Kidney (tissue), 14 donors: ENCODE data around the gene ZNF324B. TPM values are rescaled to one million over a fixed set of nuclear protein-coding genes. Genes with fewer than 3 reads are reported as not detected.

Experiments used
- DNase-seq, 5 donors: peaks; one replicate each; pipeline ENCODE4 v3.0.0-alpha.2; 2013 to 2020
- FAIRE-seq: peaks from 2 replicates; lab custom pipeline; 2012; peaks lifted over from hg19 to GRCh38; lab: Jason Lieb, UNC
- H3K27ac ChIP-seq, 2 donors: one replicate each; pipeline ENCODE4 v1.7.0; 2013; ENCODE audit warnings: low read depth in 2 of 2, low read length in 2 of 2, inconsistent platforms in 1 of 2
- H3K27me3 ChIP-seq: one replicate; pipeline ENCODE4 v1.7.1; 2013; ENCODE audit warnings: low read length, inconsistent platforms; ENCODE audit not compliant: control insufficient read depth, insufficient read depth
- H3K36me3 ChIP-seq, 3 donors: one replicate each; pipeline versions ENCODE4 v1.7.0 to v1.7.1; 2013; ENCODE audit warnings: low read length in 3 of 3, control low read depth in 1 of 3, inconsistent platforms in 1 of 3; ENCODE audit not compliant: insufficient read depth in 3 of 3, control insufficient read depth in 2 of 3
- H3K4me1 ChIP-seq, 3 donors: one replicate each; pipeline versions ENCODE4 v1.7.0 to v1.7.1; 2013; ENCODE audit warnings: low read length in 3 of 3, inconsistent platforms in 1 of 3, low read depth in 1 of 3; ENCODE audit not compliant: control insufficient read depth in 2 of 3, insufficient read depth in 2 of 3
- H3K4me3 ChIP-seq, 3 donors: one replicate each; pipeline versions ENCODE4 v1.7.0 to v1.8.1; 2013; ENCODE audit warnings: low read length in 3 of 3, control low read depth in 1 of 3, inconsistent platforms in 1 of 3
- H3K9ac ChIP-seq, 3 donors: one replicate each; pipeline versions ENCODE4 v1.7.0 to v1.7.1; 2013; ENCODE audit warnings: low read length in 3 of 3, control low read depth in 1 of 3, inconsistent platforms in 1 of 3
- H3K9me3 ChIP-seq, 3 donors: one replicate each; pipeline versions ENCODE4 v1.7.0 to v1.7.1; 2013; ENCODE audit warnings: low read length in 3 of 3, control low read depth in 1 of 3, inconsistent platforms in 1 of 3; ENCODE audit not compliant: control insufficient read depth in 2 of 3, insufficient read depth in 1 of 3
- CTCF ChIP-seq: IDR thresholded peaks from 3 replicates; pipeline ENCODE4 v1.5.1; 2012; ENCODE audit warnings: mild to moderate bottlenecking, moderate library complexity, borderline replicate concordance; ENCODE audit not compliant: insufficient read depth; ENCODE audit errors: extremely low read depth
- intact Hi-C: fragments of 100-400 bp; cut with DNase I; formaldehyde crosslinking; loops from one replicate; pipeline ENCODE4 v1.11.1; 2022
- polyA plus RNA-seq: library from polyadenylated mRNA; stranded (reverse); fragments of 350-450 nt; fragmentation: Illumina TruSeq; extraction: RNeasy Lipid Tissue Mini Kit (QIAGEN cat#74804); gene quantifications from one replicate; pipeline ENCODE4 v1.2.3, GENCODE V29; 2014; ENCODE audit warnings: low read depth, low replicate concordance; ENCODE audit not compliant: insufficient read depth
- total RNA-seq: library from RNA; stranded (reverse); fragmentation: NEBNext Ultra II Directional; extraction: Animal tissue kit (Norgen Biotek cat#: 25700); gene quantifications from one replicate; pipeline ENCODE4 v1.2.1, GENCODE V29; 2021
- donor health status: control.
- donor health status: control.
- donor health status: control.
- donor health status: control.
- donor health status: control.
- donor health status: DM: yes; HTN: yes; CAD: no.
- donor health status: Normal renal cell carcinoma (clear cell type).

The ZNF324B gene
- total and polyA plus RNA-seq, 2 donors from 2014 or later: 3.4 to 9.9 TPM

DNA sequence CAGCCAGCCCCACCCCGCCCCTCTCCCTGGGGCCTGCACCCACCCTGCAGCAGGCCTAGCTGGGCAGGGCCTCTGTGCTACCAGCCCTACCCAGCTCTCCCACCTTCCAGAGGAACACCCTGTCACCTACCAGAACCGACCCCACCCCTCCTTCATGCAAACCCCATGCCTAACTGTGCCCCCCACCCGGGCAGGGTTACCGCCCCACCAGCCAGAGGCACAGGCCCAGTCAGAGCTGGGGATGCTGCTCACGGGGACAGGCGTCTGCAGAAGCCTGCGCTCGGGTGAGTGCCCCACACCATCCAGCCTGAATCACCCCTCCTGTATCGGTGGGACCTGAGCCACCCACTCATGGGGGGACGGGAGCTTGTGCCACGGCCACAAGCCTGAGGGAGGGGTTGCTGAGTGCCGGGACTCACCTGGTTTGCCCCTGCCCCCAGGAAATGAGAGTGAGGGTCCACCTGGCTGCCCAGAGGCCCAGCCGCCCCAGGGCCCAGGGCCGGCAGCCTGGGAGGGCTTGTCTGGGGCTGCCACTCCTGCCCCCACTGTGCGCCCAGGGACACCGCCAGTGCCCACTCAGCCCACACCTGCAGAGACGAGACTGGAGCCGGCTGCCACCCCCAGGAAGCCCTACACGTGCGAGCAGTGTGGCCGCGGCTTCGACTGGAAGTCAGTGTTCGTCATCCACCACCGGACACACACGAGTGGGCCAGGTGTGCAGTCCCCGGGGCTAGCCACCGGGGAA is 28.5 kb downstream of the ZNF324B start:
- H3K9ac ChIP-seq: no peak overlapping the region
- intact Hi-C loops: no loop called here
- H3K27me3 ChIP-seq: no peaks in the 10 kb centered on the region
- H3K36me3 ChIP-seq: peaks cover 0 to 3% (median 2%) of the 10 kb centered on the region in 3 donors
- H3K4me3 ChIP-seq: no peak overlapping the region
- FAIRE-seq: no peak
- no peak overlapping the region for H3K27ac ChIP-seq
- TF ChIP-seq CTCF: no peak
- peaks cover 0 to 10% (median 9%) of the 10 kb centered on the region in 3 donors for H3K4me1 ChIP-seq
- no peaks in the 10 kb centered on the region for H3K9me3 ChIP-seq
- peak in 1 of 5 donors; percentile 64 for DNase-seq

GRCh38 chr19:58480481-58480830 is 29.0 kb downstream of the ZNF324B start:
- peaks cover 0 to 6% (median 4%) of the 10 kb centered on the region in 3 donors for H3K4me1 ChIP-seq
- peaks cover 0 to 3% (median 2%) of the 10 kb centered on the region in 3 donors for H3K36me3 ChIP-seq
- DNase-seq (no peak), FAIRE-seq (no peak)
- no peak overlapping the region for H3K9ac ChIP-seq
- H3K27me3 ChIP-seq: no peaks in the 10 kb centered on the region
- TF ChIP-seq CTCF: no peak
- H3K9me3 ChIP-seq: no peaks in the 10 kb centered on the region
- no peak overlapping the region for H3K27ac ChIP-seq
- no peak overlapping the region for H3K4me3 ChIP-seq
- intact Hi-C loops: no loop called here

DNA sequence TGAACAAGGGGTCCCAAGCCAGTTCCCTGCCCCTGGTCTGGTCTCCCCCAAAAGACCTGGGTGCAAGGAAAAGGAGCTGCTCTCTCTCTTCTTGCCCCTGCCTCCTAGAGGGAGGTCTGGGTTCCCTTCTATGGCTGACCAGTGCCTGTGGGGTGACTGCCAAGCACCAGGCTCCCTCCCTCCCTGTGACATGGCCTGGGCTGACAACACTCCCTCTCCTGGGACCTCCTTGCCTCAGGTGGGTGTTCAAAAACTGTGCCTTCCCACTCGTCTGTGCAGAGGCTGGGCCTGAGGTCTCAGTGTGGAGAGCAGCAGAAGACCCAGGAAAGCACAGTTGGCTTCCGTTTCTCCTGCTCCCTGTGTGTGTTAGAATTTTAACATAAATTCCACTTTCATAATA is 29.4 kb downstream of the ZNF324B start:
- H3K36me3 ChIP-seq: peaks cover 0 to 3% (median 2%) of the 10 kb centered on the region in 3 donors
- DNase-seq: peak in 1 of 5 donors; percentile 53
- H3K4me3 ChIP-seq: no peak overlapping the region
- FAIRE-seq: no peak
- intact Hi-C loops: no loop called here
- no peak for TF ChIP-seq CTCF
- H3K9me3 ChIP-seq: no peaks in the 10 kb centered on the region
- peaks cover 0 to 6% (median 4%) of the 10 kb centered on the region in 3 donors for H3K4me1 ChIP-seq
- H3K9ac ChIP-seq: no peak overlapping the region
- no peak overlapping the region for H3K27ac ChIP-seq
- no peaks in the 10 kb centered on the region for H3K27me3 ChIP-seq
